ENCODE measurements around the gene MAGI1.
"Not testable (repeated sequence)": the region's sequence is repeated elsewhere in the genome, so short reads cannot be mapped to it uniquely, and the experiment has no call there.

MAGI1 gene

DNA sequence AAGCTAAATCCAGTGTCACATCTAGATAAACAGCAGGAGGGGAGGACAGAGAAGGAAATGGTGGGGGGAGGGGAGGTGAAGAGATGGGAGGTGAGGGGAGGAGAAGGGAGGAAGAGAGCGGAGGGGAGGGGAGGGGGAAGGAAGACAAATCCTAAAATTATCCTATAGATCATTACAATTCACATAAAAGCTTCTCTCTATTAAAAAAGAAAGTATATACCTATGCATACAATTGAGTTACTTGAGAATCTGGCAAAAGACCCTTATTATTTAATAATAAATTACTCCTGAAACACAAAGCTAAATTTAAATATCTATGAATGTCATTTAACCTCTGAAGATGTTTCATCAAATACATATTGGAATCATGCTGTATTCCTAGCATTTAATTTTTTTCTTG, 303.9 kb downstream of the MAGI1 start:
- no peak for DNase-seq

DNA sequence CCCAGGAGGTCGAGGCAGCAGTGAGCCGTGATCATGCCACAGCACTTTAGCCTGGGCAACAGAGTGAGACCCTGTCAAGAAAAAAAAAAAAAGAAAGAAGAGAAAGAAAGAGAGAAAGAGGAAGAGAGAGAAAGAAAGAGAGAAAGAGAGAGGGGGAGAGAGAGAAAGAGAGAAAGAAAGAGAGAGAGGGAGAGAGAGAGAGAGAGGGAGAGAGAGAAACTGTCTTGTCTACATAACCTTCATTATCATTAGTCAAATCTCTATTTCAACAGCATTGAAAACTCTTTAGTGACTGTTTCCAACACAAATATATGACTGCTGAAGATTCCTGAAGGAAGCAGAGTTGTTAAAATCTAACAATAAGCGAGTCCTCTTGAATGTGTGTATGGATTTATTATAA, 304.3 kb downstream of the MAGI1 start:
- no peak for DNase-seq

GRCh38 chr3:65733459-65733858, 305.3 kb downstream of the MAGI1 start:
- no peak for DNase-seq

DNA sequence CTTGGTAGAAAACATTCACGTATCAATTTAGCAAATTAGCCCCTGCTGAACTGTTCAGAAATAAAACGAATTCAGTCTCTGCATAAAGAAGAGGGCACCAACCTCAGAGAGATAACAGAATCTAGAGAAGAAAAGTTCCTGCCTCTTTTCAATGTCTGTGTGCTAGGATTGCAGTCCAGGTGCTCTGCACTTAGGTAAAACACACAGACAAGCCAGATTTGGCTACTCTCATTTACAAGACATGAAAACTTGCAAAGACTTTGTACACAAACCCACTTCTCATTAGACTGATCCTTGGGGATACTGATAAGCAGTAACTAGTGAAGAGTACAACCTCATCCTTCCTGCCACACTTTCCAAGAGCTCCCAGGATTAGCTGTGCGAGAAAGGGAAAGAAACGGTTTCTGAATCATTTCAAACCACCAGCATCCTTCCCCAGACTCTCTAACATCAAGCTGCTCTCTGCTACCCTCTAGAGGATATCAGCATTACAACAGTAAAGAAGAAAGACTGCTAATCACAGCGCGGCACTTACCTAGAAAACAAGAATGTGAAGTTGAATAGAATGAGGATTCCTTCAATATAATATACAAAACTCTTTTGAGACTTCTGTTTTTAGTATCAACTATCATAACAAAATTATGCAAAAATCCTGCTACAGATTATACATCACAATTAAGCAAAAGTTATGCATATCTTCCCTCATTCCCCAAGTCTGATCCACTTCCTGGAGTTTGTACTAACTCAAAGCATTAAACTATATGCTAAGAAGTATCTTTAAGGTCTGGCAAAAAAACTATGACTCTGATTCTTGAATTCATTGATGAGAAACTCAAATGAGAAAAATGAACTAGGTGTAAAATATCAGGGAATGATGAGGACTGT, 306.4 kb downstream of the MAGI1 start:
- no peak for DNase-seq

- DNase-seq, result no peak
These were observed 308.3 kb downstream of the MAGI1 start for GRCh38 chr3:65730449-65730848.

DNA sequence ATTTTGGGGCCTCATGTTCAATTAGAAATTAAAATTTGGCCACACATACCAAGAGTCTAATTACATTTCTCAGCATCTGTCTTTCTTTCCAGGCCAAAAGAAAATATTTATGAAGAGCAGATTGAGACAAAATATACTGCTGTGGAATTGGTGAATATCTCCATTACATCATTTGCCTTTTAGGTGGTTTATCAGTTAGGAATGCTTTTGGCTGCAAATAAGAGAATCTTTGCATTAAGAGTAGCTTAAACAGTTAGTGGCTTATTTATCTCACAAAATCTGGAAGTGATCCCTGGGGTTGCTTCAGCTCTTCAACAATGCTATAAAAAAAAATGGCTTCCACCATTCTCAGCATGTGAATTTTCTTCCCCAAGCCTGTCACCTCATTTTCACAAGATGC, 308.7 kb downstream of the MAGI1 start:
- no peak for DNase-seq

GRCh38 chr3:65729555-65729954, 309.2 kb downstream of the MAGI1 start:
- no peak for DNase-seq

GRCh38 chr3:65728138-65728537, 310.6 kb downstream of the MAGI1 start:
- no peak for DNase-seq

DNA sequence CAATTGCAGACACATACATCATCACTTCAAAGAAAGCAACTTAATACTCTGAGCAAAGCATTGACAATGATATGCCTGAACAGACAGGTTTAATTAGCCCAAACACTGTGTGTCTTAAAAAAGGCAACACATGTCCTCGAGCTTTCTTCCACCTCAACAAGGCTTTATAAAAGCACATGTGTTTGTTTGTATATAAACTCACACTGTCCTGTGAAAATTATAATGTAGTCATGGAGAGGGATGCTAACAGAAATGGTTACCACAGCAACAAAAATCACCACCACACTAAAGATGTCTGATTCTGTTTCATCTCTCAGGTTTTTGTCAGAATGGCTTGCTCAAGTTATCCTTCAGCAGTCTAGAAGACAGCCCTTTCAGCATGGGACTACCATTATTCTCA, 314.7 kb downstream of the MAGI1 start:
- no peak for DNase-seq

DNA sequence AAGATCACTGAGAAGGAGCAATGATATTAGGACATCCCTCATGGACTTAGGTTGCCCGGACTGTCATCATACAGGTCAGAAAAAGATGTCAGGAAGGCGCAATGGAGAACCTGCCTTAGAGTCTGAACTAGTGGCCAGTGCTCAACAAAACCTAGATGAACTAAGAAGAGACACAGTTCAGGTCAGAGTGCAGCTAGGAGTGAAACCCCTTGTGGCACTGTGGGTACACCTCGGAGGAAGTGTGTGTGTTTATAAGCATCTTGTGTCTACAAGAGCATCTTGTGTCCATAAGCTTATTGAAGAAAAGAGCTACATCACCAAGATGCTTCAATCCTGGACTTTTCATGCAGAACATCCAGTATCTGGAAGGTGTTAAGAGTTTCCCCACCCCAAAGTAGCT, 315.7 kb downstream of the MAGI1 start:
- DNase-seq, result no peak

DNA sequence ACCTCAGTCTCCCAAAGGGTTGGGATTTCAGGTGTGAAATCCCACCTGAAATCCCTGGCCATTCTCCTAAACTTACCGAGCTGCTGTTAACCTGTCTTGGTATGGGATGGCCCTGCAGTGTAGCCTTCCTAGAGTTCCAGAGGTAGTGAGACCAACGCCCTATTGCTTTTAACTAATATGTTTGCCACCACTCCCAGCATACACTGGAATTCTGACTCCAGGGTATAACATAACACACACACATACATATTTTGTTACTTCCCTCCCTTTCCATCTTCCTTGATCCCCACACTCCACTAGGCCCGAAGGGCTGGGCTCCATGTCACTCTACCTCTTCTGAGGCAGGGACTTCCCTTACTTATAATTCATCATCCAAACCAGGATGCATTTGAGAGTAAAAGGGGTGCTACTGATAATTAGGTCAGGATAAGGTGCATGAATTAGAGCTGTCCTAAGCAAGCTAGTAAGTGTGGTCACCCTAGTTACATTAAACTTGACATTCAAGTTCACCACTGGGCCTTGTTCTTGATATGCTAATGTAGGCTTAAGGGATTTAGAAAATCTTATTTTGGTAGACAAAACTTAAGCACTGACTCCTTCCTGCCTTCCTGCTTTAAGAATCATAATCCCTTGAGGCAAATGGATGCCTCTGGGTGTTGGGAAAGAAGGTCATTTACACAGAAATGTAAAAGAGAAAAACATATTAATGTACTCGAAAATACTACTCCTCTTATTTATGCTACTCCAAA, 317.6 kb downstream of the MAGI1 start:
- DNase-seq, result no peak

DNA sequence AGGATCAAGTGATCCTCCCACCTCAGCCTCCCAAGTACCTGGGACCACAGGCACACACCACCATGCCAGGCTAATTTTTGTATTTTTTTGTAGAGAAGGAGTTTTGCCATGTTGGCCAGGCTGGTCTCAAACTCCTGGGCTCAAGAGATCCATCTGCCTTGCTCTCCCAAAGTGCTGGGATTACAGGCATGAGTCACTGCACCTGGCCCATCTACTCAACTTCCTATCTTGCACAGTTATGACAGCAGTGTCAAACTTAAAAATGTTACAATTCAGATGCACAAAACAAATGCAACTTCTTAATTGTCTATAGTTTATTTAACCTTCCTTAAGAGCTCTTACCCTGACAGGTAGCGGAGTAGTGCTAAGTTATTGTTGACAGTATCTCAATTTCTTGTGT, 319.1 kb downstream of the MAGI1 start:
- DNase-seq, result not testable (repeated sequence)

DNA sequence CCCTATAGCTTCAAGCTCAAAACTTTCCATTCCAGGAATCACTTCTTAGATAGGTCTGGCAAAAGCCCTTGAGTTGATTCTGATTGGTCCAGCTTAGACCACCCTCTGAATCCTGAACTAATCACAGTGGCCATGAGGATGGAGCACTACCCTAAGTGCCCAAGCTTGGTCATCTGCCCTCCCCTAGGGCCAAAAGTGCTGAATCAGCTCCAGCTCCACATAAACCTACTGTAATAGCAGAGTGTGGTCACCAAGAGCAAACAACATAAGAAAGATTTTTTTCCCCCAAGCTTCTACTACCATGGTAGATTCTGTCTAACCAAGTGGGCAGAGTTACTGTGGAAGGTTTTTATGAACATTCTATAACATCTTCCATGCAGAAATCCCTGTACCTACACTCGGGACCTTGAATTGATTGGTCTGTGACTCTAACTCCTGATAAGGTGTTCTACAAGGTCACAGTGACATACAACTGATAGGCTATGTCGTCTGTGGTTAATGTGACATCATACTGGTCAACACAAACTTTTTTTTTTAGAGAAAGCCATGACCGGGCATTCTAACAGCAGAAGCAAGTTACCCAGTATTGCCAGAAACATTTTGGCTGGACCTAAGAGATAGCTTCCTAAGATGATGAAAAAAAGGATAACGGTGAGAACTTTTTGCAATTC, 320.9 kb downstream of the MAGI1 start:
- no peak for DNase-seq

GRCh38 chr3:65716071-65716751, 322.5 kb downstream of the MAGI1 start:
- no peak for DNase-seq

- no peak for DNase-seq
These were observed 324.6 kb downstream of the MAGI1 start for GRCh38 chr3:65714134-65714533.

DNA sequence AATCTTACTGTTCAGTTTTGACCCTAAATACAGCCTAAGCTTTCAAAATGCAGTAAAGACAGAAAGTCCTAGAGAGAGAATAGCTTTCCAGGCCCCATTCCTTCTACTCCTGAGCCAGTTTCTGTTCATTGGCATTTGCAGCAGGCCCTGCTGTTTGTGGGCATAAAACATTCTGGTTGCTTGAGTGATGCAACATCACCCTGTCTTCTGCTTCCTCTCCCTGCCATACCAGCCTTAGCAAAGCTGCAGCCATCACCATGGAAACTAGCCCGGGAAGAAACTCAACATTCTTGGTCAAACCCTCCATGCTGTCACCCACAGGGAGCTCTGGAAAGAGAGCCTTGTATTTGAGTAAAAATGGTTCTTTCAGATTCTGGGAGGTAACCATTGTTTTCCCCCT, 325.7 kb downstream of the MAGI1 start:
- DNase-seq, result no peak

- DNase-seq, result no peak
These were observed 326.6 kb downstream of the MAGI1 start for GRCh38 chr3:65712140-65712539.

GRCh38 chr3:65706776-65707568, 331.7 kb downstream of the MAGI1 start:
- DNase-seq, result no peak

DNA sequence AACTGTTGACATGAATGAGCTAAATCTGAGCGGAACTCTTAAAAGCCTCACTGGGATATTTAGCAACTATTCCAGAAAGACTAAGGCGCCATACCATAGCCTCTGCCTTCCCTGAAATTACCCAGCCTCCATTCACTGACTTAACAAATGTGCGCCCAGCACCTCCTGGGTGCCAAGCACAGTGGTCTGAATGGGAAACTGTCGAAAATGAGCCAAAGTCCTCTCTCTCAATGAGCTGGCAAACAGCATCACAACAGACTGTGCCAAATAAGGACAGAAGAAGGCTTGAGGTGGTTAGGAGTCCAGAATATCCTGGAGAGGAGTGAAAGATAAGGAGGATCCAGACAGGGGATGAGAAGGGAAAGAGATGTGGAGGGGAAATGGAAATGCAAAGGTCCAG, 332.4 kb downstream of the MAGI1 start:
- no peak for DNase-seq

DNA sequence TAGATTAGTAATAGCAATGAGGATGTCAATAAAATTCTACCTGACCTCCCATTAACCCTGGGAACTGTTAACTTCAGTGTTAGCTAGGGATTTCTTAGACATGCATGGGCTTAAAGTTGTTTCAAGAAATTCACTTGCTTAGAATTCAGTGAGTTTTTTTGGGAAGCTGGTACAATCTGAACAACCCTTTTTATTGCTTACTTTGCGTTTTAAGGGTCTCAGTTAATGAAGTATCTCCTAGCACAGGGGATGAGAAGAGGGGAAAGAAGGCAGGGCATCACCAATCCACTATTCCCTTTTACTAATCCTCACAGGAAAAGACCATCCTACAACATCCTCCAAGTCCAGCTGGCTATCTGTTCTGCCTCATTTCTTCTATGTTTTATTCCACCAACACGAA, 334.9 kb downstream of the MAGI1 start:
- no peak for DNase-seq

DNA sequence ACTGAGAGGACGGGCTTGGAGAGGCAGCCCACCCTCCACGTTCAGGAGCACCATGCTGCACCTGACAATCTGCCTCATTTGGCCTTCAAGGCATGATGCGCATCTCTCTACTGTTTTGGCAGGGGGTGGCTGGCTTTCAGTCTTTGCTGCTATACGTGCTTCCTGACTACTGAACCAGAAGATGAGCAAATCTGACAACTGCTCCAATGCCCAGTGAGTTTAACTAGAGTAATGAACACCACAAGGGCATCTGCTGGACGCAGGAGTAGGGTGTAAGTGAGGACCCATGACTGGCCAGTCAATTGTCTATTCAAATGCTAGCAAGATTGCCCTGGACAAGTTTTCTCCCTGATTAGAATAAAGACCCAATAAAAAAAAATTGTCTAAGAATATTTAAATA, 335.7 kb downstream of the MAGI1 start:
- no peak for DNase-seq

DNA sequence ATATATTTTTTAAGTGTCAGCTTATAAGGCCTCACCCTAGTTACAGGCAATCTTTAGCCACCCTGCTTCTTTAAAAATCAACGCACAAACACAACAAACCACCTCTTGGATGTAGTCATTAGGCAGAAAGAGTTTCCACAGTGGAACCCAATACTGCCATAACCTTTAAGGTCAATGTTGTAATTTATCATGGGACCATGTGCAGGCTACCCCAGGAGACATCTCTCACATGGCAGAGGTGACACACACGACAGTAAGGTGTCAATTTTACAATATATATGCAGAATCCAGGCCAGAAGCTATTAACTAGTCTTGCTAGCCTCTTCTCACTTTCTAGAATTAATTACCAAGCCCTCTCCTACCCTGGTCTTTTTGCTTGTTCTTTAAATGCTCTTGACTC, 336.5 kb downstream of the MAGI1 start:
- DNase-seq, result no peak

Measured in activated T-cell treated with anti-CD3 and anti-CD28 coated beads, Interleukin-2, amount 50 U/mL, for 1 hour (primary cell).